ENCODE results near the gene PITPNM1. TPM values are rescaled to one million over a fixed set of nuclear protein-coding genes. Genes with fewer than 3 reads are reported as not detected.

PITPNM1 gene
- polyA plus RNA-seq, 1 donor (not counting 4 experiments of a cell fraction or from before 2014, with no cell fraction given), result 15.9 TPM

- Histone ChIP-seq H3K4me3 (ENCODE audit: control insufficient read depth in 2 of 3, extremely low read depth in 1 of 3, insufficient read depth in 2 of 3, low read depth in 1 of 3, low read length in 3 of 3) (no peak overlapping the region), H3K9me1 (ENCODE audit: control insufficient read depth, extremely low read depth, insufficient read depth, low read length) (no peaks in the 10 kb centered on the region), H3K27me3 (ENCODE audit: control insufficient read depth, extremely low read depth, insufficient read depth, low read length) (no peaks in the 10 kb centered on the region), H2AFZ (ENCODE audit: control insufficient read depth, low read length) (no peak overlapping the region), H3K9me3 (ENCODE audit: control insufficient read depth, low read depth, low read length) (no peaks in the 10 kb centered on the region), H3K27ac (ENCODE audit: control insufficient read depth, insufficient read depth, low read length) (no peak overlapping the region), H3K9ac (ENCODE audit: control insufficient read depth, extremely low read depth, insufficient read depth, low read length) (no peak overlapping the region), H3K79me2 (ENCODE audit: control insufficient read depth, insufficient read depth, low read length) (peaks cover 4% of the 10 kb centered on the region), H3K36me3 (ENCODE audit: control insufficient read depth in 2 of 2, extremely low read depth in 1 of 2, insufficient read depth in 2 of 2, low read length in 2 of 2) (peaks cover 4 to 13% of the 10 kb centered on the region in 2 experiments), H3K4me1 (ENCODE audit: control insufficient read depth, extremely low read depth, insufficient read depth, low read length) (peaks cover 13% of the 10 kb centered on the region), H3K4me2 (ENCODE audit: control insufficient read depth, extremely low read depth, insufficient read depth, low read depth, low read length) (no peak overlapping the region), H4K20me1 (ENCODE audit: control insufficient read depth, extremely low read depth, insufficient read depth, low read length) (no peaks in the 10 kb centered on the region)
- no peak for DNase-seq (ENCODE audit: low read depth, low spot score)
- TF ChIP-seq EZH2 (IDR thresholded peaks at IDR 0.05; ENCODE audit: low read length), result no peak
- TF ChIP-seq, protein P1, sequence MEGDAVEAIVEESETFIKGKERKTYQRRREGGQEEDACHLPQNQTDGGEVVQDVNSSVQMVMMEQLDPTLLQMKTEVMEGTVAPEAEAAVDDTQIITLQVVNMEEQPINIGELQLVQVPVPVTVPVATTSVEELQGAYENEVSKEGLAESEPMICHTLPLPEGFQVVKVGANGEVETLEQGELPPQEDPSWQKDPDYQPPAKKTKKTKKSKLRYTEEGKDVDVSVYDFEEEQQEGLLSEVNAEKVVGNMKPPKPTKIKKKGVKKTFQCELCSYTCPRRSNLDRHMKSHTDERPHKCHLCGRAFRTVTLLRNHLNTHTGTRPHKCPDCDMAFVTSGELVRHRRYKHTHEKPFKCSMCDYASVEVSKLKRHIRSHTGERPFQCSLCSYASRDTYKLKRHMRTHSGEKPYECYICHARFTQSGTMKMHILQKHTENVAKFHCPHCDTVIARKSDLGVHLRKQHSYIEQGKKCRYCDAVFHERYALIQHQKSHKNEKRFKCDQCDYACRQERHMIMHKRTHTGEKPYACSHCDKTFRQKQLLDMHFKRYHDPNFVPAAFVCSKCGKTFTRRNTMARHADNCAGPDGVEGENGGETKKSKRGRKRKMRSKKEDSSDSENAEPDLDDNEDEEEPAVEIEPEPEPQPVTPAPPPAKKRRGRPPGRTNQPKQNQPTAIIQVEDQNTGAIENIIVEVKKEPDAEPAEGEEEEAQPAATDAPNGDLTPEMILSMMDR (optimal IDR thresholded peaks at IDR 0.05 in 1 of 3, IDR thresholded peaks at IDR 0.05 in 1 of 3, conservative IDR thresholded peaks at IDR 0.05 in 1 of 3; ENCODE audit: extremely low read depth in 1 of 3, insufficient read depth in 2 of 3, low read length in 3 of 3), result no peak
- dilution Hi-C loops (cut with MboI; ENCODE audit: extremely low pct_ligation_motif_present, low sequenced_read_pairs), result no loop called here
- FAIRE-seq, result no peak
These were observed 20.3 kb downstream of the PITPNM1 start for GRCh38 chr11:67484847-67485311.

DNA sequence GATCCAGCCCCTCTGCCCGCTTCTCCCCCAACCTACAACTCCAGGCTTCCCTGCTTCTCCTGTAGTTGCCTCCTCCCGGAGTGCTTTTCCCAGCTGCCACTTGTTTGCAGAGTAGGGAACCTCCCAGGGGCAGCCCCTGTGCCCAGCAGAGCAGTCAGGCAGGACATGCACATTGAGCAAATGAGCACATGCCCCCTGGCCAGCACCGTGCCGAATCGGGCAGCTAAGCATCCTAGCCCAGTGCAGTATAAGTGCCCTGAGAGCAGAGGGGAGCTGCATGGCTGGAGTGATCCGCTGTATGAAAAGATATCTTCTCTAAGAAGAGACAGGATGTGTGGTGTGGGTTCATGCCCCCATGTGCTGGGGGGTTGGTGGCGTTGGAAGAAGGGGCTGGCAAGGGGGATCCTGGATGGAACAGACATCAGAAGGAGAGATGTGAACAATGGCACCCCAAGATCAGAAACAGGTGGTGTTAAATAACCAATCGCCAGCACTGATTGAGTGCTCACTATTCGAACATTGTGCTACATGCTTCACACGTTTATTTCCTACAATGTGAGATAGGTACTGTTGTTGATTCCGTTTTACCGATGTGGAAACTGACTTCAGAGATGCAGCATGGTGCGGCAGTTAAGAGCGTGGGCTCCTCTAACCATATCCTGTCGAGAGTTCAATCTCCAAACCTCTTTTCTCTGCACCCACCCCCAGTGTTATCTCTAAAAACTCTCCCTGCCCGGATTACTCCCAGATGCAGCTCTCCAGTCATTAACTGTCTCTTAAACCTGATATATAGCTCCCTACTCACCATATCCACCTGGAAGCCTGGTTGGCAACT, 21.1 kb downstream of the PITPNM1 start:
- H2AFZ ChIP-seq (ENCODE audit: control insufficient read depth, low read length), result no peak overlapping the region
- no peak overlapping the region for H3K27ac ChIP-seq (ENCODE audit: control insufficient read depth, insufficient read depth, low read length)
- H3K4me3 ChIP-seq (ENCODE audit: control insufficient read depth in 2 of 3, extremely low read depth in 1 of 3, insufficient read depth in 2 of 3, low read depth in 1 of 3, low read length in 3 of 3), result peak overlapping the region in 1 of 3 experiments; percentile 81
- DNase-seq (ENCODE audit: low read depth, low spot score) (no peak), FAIRE-seq (no peak)
- TF ChIP-seq, protein P1 (optimal IDR thresholded peaks at IDR 0.05 in 1 of 3, IDR thresholded peaks at IDR 0.05 in 1 of 3, conservative IDR thresholded peaks at IDR 0.05 in 1 of 3; ENCODE audit: extremely low read depth in 1 of 3, insufficient read depth in 2 of 3, low read length in 3 of 3), result no peak
- TF ChIP-seq EZH2 (IDR thresholded peaks at IDR 0.05; ENCODE audit: low read length), result no peak
- H3K4me1 ChIP-seq (ENCODE audit: control insufficient read depth, extremely low read depth, insufficient read depth, low read length), result peaks cover 13% of the 10 kb centered on the region
- H3K79me2 ChIP-seq (ENCODE audit: control insufficient read depth, insufficient read depth, low read length), result peaks cover 4% of the 10 kb centered on the region
- H3K9me3 ChIP-seq (ENCODE audit: control insufficient read depth, low read depth, low read length), result no peaks in the 10 kb centered on the region
- no peaks in the 10 kb centered on the region for H4K20me1 ChIP-seq (ENCODE audit: control insufficient read depth, extremely low read depth, insufficient read depth, low read length)
- H3K4me2 ChIP-seq (ENCODE audit: control insufficient read depth, extremely low read depth, insufficient read depth, low read depth, low read length), result peak overlapping the region; percentile 80
- no peaks in the 10 kb centered on the region for H3K27me3 ChIP-seq (ENCODE audit: control insufficient read depth, extremely low read depth, insufficient read depth, low read length)
- dilution Hi-C loops (cut with MboI; ENCODE audit: extremely low pct_ligation_motif_present, low sequenced_read_pairs), result no loop called here
- no peak overlapping the region for H3K9ac ChIP-seq (ENCODE audit: control insufficient read depth, extremely low read depth, insufficient read depth, low read length)
- no peaks in the 10 kb centered on the region for H3K9me1 ChIP-seq (ENCODE audit: control insufficient read depth, extremely low read depth, insufficient read depth, low read length)
- H3K36me3 ChIP-seq (ENCODE audit: control insufficient read depth in 2 of 2, extremely low read depth in 1 of 2, insufficient read depth in 2 of 2, low read length in 2 of 2), result peaks cover 4 to 8% of the 10 kb centered on the region in 2 experiments
